ENCODE measurements around the gene SH3GLB2.
"Not testable (repeated sequence)": the region's sequence is repeated elsewhere in the genome, so short reads cannot be mapped to it uniquely, and the experiment has no call there.

Gene SH3GLB2

GRCh38 chr9:128992995-128993394 lies 35.1 kb downstream of the SH3GLB2 start:
- DNase-seq = no peak

- DNase-seq = no peak
These were observed 40.3 kb downstream of the SH3GLB2 start for GRCh38 chr9:128987805-128988204.

- DNase-seq = no peak
These were observed 41.5 kb downstream of the SH3GLB2 start for GRCh38 chr9:128986671-128987070.

GRCh38 chr9:128983536-128983935 lies 44.6 kb downstream of the SH3GLB2 start:
- DNase-seq = no peak

- DNase-seq = no peak
These were observed 49.0 kb downstream of the SH3GLB2 start for GRCh38 chr9:128979111-128979510.

- DNase-seq = no peak
These were observed 55.2 kb downstream of the SH3GLB2 start for GRCh38 chr9:128972956-128973355.

GRCh38 chr9:128969491-128969890 lies 58.6 kb downstream of the SH3GLB2 start:
- no peak for DNase-seq

GRCh38 chr9:128961403-128961802 lies 66.7 kb downstream of the SH3GLB2 start:
- DNase-seq = not testable (repeated sequence)

Data from NCI-H1436 (cell line).